Astrocyte of the cerebellum (primary cell): ENCODE data around the gene DPP7.

Experiments
- DNase-seq: peaks from one replicate; pipeline ENCODE4 v3.0.0-alpha.2; 2011; ENCODE audit warnings: low read depth
- H3K4me3 ChIP-seq: 2 replicates; pipeline ENCODE4 v1.5.1; 2011; ENCODE audit warnings: mild to moderate bottlenecking, low read depth, low read length, moderate library complexity
- CTCF ChIP-seq: IDR thresholded peaks from 2 replicates; pipeline ENCODE4 v1.5.1; 2012; ENCODE audit warnings: low read length, low read depth, moderate library complexity, mild to moderate bottlenecking; ENCODE audit errors: missing control alignments
- in situ Hi-C: cut with HindIII; loops from 2 replicates; pipeline ENCODE4 v1.10.0; 2017; ENCODE audit warnings: low sequenced_read_pairs

DPP7 gene

GRCh38 chr9:137114613-137115393 is at the start of gene DPP7:
Gene DPP7, minus strand, starts transcription at chr9:137114733. Its CDS starts 20 bp downstream, at chr9:137114713.
- peak within 1 kb of the TSS; percentile 43 for H3K4me3 ChIP-seq
- in situ Hi-C loops: no loop called here
- TF ChIP-seq CTCF: no peak
- no peak for DNase-seq

- no peak overlapping the region for H3K4me3 ChIP-seq
- in situ Hi-C loops: no loop called here
- DNase-seq: no peak
- TF ChIP-seq CTCF: no peak
Measured at GRCh38 chr9:137163805-137164204, 49.3 kb upstream of the DPP7 start.

DNA sequence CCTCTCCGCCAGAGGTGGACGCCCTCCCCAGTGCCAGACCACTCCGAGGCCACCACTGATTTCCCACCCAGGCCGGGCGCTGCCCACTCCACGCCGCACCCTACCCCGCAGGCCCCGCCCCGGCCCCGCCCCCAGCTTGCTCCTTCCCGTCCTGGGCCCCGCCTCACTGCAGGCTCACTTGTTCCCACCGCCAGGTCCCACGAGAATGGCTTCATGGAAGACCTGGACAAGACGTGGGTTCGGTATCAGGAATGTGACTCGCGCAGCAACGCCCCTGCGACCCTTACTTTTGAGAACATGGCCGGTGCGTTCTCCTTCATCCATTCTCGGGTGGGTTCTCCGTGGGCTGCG is 48.8 kb upstream of the DPP7 start:
- H3K4me3 ChIP-seq: peak overlapping the region; percentile 10
- in situ Hi-C loops: no loop called here
- no peak for DNase-seq
- TF ChIP-seq CTCF: no peak

DNA sequence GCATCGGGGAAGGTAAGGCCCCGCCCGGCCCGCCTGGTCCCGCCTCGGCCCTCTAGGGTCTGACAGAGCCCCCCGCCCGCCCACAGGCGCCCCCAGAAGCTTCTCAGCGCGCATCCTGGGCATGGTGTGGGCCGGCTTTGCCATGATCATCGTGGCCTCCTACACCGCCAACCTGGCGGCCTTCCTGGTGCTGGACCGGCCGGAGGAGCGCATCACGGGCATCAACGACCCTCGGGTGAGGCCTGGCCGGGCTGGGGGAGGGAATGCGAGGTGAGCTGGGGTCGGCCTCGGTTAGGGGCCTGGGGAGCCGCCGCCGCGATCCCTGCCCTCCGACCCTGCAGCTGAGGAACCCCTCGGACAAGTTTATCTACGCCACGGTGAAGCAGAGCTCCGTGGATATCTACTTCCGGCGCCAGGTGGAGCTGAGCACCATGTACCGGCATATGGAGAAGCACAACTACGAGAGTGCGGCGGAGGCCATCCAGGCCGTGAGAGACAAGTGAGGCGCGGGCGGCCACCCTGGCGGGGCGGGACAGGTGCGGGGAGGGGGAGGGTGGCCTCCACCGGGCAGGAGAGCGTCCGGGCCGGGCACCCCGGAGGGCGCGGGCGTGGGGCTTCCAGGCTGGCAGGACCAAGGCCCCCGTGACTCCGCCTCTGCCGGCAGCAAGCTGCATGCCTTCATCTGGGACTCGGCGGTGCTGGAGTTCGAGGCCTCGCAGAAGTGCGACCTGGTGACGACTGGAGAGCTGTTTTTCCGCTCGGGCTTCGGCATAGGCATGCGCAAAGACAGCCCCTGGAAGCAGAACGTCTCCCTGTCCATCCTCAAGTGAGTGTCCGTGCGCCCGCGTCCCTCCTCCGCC is 48.2 kb upstream of the DPP7 start:
- peak overlapping the region; percentile 10 for H3K4me3 ChIP-seq
- no peak for TF ChIP-seq CTCF
- no peak for DNase-seq
- in situ Hi-C loops: no loop called here

GRCh38 chr9:137161558-137162486 is 47.3 kb upstream of the DPP7 start:
- no peak for DNase-seq
- TF ChIP-seq CTCF: no peak
- no peak overlapping the region for H3K4me3 ChIP-seq
- in situ Hi-C loops: no loop called here
